Type B pancreatic cell (in vitro differentiated cells): ENCODE measurements around the gene RASAL1. TPM values are rescaled to one million over a fixed set of nuclear protein-coding genes. Genes with fewer than 3 reads are reported as not detected.

ENCODE experiments used
- DNase-seq: peaks from one replicate; pipeline ENCODE4 v3.0.0; 2021; ENCODE audit warnings: mixed read lengths; ENCODE audit not compliant: unreplicated experiment; ENCODE audit errors: extremely low spot score
- H3K27ac Mint-ChIP-seq: 2 replicates; pipeline ENCODE4 v1.8.0; 2021; ENCODE audit warnings: mild to moderate bottlenecking, mixed read lengths
- H3K27me3 Mint-ChIP-seq: 2 replicates; pipeline ENCODE4 v1.8.0; 2021; ENCODE audit warnings: mixed read lengths
- H3K36me3 Mint-ChIP-seq: 2 replicates; pipeline ENCODE4 v1.8.0; 2021; ENCODE audit warnings: mixed read lengths
- H3K4me1 Mint-ChIP-seq: one replicate; pipeline ENCODE4 v1.8.0; 2021; ENCODE audit warnings: mixed read lengths; ENCODE audit not compliant: unreplicated experiment
- H3K4me3 Mint-ChIP-seq: 2 replicates; pipeline ENCODE4 v1.8.0; 2021; ENCODE audit warnings: mild to moderate bottlenecking, mixed read lengths
- H3K9me3 Mint-ChIP-seq: 2 replicates; pipeline ENCODE4 v1.8.0; 2021; ENCODE audit warnings: mixed read lengths
- total RNA-seq: library from RNA; stranded (reverse); gene quantifications from 2 replicates; pipeline ENCODE4 v1.2.1, GENCODE V29; 2021; ENCODE audit warnings: low replicate concordance
- TF ChIP-seq, protein P1 (sequence below): fragments of 200-600 bp; sonication (generic); conservative IDR thresholded peaks from 2 replicates; pipeline ENCODE4 v1.5.0; 2021; ENCODE audit warnings: antibody characterized with exemption, mild to moderate bottlenecking

The RASAL1 gene
- total RNA-seq, 1 donor from 2014 or later = 0.58 TPM

DNA sequence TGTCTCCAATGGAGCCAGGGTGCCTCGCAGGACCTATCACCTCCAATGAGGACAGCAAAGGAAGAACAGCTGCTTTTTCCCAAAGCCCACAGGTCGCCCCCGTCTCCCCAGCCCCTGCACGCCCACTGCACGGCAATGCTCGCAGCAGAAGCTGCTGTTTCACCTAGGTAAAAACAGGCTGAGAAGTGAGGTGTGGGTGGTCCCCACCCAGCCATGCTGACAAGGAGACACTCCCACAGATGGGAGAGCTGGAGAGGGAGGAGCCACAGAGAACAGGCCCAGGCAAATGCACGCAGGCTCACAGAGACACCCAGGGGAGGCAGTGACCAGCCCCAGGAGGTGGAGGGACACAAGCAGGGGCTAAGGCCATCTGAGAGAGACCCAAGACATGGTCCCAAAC lies 24.4 kb upstream of the RASAL1 start:
- Mint-ChIP-seq H3K36me3 (peaks cover 19% of the 10 kb centered on the region), H3K4me1 (peaks cover 11% of the 10 kb centered on the region), H3K27me3 (peaks cover 19% of the 10 kb centered on the region), H3K4me3 (peak overlapping the region; percentile 11), H3K27ac (peak overlapping the region; percentile 9), H3K9me3 (no peaks in the 10 kb centered on the region)
- DNase-seq = no peak
- TF ChIP-seq, protein P1, sequence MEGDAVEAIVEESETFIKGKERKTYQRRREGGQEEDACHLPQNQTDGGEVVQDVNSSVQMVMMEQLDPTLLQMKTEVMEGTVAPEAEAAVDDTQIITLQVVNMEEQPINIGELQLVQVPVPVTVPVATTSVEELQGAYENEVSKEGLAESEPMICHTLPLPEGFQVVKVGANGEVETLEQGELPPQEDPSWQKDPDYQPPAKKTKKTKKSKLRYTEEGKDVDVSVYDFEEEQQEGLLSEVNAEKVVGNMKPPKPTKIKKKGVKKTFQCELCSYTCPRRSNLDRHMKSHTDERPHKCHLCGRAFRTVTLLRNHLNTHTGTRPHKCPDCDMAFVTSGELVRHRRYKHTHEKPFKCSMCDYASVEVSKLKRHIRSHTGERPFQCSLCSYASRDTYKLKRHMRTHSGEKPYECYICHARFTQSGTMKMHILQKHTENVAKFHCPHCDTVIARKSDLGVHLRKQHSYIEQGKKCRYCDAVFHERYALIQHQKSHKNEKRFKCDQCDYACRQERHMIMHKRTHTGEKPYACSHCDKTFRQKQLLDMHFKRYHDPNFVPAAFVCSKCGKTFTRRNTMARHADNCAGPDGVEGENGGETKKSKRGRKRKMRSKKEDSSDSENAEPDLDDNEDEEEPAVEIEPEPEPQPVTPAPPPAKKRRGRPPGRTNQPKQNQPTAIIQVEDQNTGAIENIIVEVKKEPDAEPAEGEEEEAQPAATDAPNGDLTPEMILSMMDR = no peak

DNA sequence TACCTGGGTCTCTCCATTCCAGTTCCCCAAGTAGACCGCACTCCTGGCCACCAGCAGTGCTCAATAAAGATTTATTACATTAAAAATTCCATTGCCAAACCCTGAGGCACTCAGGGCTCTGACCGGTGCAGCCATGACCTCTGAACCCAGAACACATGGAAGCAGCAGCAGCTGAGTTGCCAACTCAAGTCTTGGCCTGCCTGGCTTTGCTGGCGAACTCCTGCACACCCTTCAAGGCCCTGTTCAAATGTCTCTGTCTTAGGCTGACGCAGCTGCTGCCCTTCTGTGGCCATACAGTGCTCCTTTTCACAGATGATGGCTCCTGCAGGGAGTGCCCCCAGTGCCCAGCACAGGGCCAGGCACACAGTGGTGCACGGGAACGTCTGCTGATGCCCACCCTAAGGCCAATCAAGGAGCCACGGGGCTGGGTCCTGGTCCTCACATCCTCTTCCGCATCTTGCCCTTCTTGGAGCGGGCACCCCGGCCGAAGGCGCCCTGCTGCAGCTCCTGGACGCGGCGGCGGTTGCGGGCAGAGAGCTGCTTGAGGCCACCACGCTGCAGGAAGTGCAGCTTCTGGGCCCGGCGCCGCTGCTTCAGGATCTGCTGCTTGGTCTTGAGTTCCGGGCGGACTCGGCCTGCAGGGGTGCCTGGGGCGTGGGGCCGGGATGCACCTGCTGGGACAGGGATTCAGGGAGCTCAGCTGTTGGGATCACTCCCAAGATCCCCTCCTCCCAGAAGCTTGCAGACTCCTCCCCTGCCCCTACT lies 23.1 kb upstream of the RASAL1 start:
- Mint-ChIP-seq H3K36me3 (peaks cover 19% of the 10 kb centered on the region), H3K4me3 (no peak overlapping the region), H3K4me1 (peaks cover 11% of the 10 kb centered on the region), H3K9me3 (no peaks in the 10 kb centered on the region), H3K27ac (no peak overlapping the region), H3K27me3 (peaks cover 27% of the 10 kb centered on the region)
- no peak for DNase-seq
- TF ChIP-seq, protein P1 = no peak

DNA sequence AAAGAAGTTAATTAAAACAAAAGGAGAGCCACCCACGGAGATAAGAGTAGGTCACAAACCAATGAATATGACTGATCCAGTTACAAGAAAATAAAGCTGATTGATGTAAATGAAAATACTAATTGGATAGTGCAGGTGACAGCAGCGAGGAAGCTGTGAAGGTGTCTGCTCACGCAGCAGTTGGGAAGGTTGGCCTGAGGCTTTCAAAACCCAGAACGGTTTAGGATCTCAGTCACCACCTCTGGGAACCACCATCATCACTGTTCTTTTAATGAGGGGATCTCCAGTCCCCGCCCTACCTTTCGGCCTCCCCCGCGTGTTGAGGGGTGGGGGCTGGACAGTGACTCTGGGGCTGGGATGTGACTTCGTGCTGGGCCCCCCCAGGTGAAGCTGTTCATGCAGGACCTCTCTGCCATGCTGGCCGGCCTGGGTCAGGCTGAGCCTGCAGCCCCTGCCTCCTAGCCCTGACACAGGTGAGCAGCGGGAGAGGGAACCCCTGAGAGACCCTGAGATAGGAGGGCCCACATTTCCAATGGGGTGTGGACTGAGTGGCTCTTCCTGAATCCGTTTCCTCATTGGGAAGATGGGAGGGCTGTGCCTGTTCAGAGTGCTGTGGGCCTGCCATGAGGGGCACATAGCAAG lies 21.8 kb upstream of the RASAL1 start:
- Mint-ChIP-seq H3K27ac (no peak overlapping the region), H3K27me3 (peaks cover 40% of the 10 kb centered on the region), H3K36me3 (peaks cover 19% of the 10 kb centered on the region), H3K4me1 (peaks cover 11% of the 10 kb centered on the region), H3K4me3 (no peak overlapping the region), H3K9me3 (no peaks in the 10 kb centered on the region)
- TF ChIP-seq, protein P1 = no peak
- DNase-seq = no peak

DNA sequence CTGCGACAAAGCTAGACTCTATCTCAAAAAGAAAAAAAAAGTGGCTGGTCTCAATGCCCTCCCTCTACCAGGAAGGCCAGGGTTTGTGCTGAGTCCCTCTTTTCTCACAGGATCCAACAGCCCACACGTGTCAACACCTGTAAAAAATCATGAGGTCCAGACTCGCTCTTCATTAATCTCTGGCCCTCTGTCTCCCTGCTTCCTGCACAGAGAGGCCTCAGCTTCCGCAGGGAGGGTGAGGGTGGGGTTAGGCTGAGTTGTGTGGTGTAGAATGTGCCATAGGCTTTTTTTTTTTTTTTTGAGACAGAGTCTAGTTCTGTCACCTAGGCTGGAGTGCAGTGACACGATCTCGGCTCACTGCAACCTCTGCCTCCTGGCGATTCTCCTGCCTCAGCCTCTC lies 20.1 kb upstream of the RASAL1 start:
- Mint-ChIP-seq H3K27ac (no peak overlapping the region), H3K36me3 (peaks cover 19% of the 10 kb centered on the region), H3K9me3 (no peaks in the 10 kb centered on the region), H3K27me3 (peaks cover 46% of the 10 kb centered on the region), H3K4me1 (peaks cover 8% of the 10 kb centered on the region), H3K4me3 (peak overlapping the region; percentile 20)
- TF ChIP-seq, protein P1 = no peak
- DNase-seq = no peak

DNA sequence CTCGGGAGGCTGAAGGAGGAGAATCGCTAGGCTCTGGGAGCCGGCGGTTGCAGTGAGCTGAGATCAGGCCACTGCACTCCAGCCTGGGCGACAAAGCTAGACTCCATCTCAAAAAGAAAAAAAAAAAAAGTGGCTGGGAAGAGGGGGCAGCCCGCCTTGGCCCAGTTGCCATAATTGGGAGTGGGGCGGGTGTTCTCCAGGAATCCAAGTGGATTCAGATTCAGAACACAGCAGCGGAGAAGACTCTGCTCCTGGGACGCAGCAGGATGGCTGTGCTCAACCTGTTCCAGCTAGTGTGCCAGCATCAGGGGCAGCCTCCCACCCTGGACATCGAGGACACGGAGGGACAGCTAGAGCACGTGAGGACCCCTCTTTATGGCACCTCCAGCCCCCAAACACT lies 19.5 kb upstream of the RASAL1 start:
- no peak overlapping the region for H3K27ac Mint-ChIP-seq
- H3K4me1 Mint-ChIP-seq = peaks cover 13% of the 10 kb centered on the region
- peaks cover 46% of the 10 kb centered on the region for H3K27me3 Mint-ChIP-seq
- H3K4me3 Mint-ChIP-seq = no peak overlapping the region
- peaks cover 15% of the 10 kb centered on the region for H3K36me3 Mint-ChIP-seq
- no peaks in the 10 kb centered on the region for H3K9me3 Mint-ChIP-seq
- TF ChIP-seq, protein P1 = no peak
- no peak for DNase-seq
